Smooth muscle cell (in vitro differentiated cells): ENCODE data around the gene CACNA2D3. TPM values are rescaled to one million over a fixed set of nuclear protein-coding genes. Genes with fewer than 3 reads are reported as not detected.

ENCODE experiments used
- DNase-seq: peaks from one replicate; lab custom pipeline; 2025; ENCODE audit not compliant: unreplicated experiment; lab: John Stamatoyannopoulos, UW
- H2AFZ ChIP-seq: fragments of 200-600 bp; sonication (generic); 2 replicates; pipeline ENCODE4 v1.6.0; 2016; ENCODE audit warnings: antibody characterized with exemption, low read depth, mild to moderate bottlenecking
- H3F3A ChIP-seq: fragments of 200-600 bp; sonication (generic); 2 replicates; pipeline ENCODE4 v1.6.0; 2017; ENCODE audit warnings: antibody characterized with exemption, low read depth
- H3K27ac ChIP-seq: fragments of 200-600 bp; sonication (generic); 2 replicates; pipeline ENCODE4 v1.5.1; 2016; ENCODE audit warnings: low read depth, mild to moderate bottlenecking
- H3K27me3 ChIP-seq: fragments of 200-600 bp; sonication (generic); 2 replicates; pipeline ENCODE4 v1.6.1; 2016; ENCODE audit warnings: low read depth, mild to moderate bottlenecking
- H3K36me3 ChIP-seq: fragments of 200-600 bp; sonication (generic); 2 replicates; pipeline ENCODE4 v1.5.1; 2016; ENCODE audit warnings: low read depth
- H3K4me1 ChIP-seq: fragments of 200-600 bp; sonication (generic); 2 replicates; pipeline ENCODE4 v1.5.1; 2016; ENCODE audit warnings: low read depth
- H3K4me2 ChIP-seq: fragments of 200-600 bp; sonication (generic); 2 replicates; pipeline ENCODE4 v1.6.0; 2016; ENCODE audit warnings: mild to moderate bottlenecking
- H3K4me3 ChIP-seq: fragments of 200-600 bp; sonication (generic); 2 replicates; pipeline ENCODE4 v1.5.1; 2016; ENCODE audit warnings: mild to moderate bottlenecking
- H3K79me2 ChIP-seq: fragments of 200-600 bp; sonication (generic); 2 replicates; pipeline ENCODE4 v1.6.0; 2016; ENCODE audit warnings: low read depth, mild to moderate bottlenecking
- H3K9ac ChIP-seq: fragments of 200-600 bp; sonication (generic); 2 replicates; pipeline ENCODE4 v1.6.0; 2016; ENCODE audit warnings: low read depth
- H3K9me3 ChIP-seq: fragments of 200-600 bp; sonication (generic); replicated peaks from 2 replicates; pipeline ENCODE4 v1.5.1; 2016; ENCODE audit warnings: low read depth
- H4K20me1 ChIP-seq: fragments of 200-600 bp; sonication (generic); 2 replicates; pipeline ENCODE4 v1.6.0; 2016; ENCODE audit warnings: low read depth
- WGBS: methylation state at CpG from one replicate; pipeline ENCODE4 v1.1.7; 2016; ENCODE audit warnings: low lambda C conversion rate; 5-methylcytosine and 5-hydroxymethylcytosine counted together
- polyA plus RNA-seq: library from polyadenylated mRNA; unstranded; fragments of >200 nt; fragmentation: Nextera tagmentation; extraction: Ambion mirVana; gene quantifications from 2 replicates; pipeline ENCODE4 v1.2.1, GENCODE V29; 2016
- total RNA-seq: library from RNA; depleted of rRNA; stranded (reverse); fragments of >200 nt; gene quantifications from 2 replicates; pipeline ENCODE4 v1.2.3, GENCODE V29; 2014
- TF ChIP-seq, protein P1 (sequence below): fragments of 200-600 bp; sonication (generic); IDR thresholded peaks from 2 replicates; pipeline ENCODE4 v1.5.1; 2017; ENCODE audit warnings: borderline replicate concordance, mild to moderate bottlenecking, antibody characterized with exemption; ENCODE audit not compliant: insufficient read depth, poor library complexity, severe bottlenecking

Gene CACNA2D3
- total and polyA plus RNA-seq, 2 experiments from 2014 or later = 0.15 to 0.90 TPM

DNA sequence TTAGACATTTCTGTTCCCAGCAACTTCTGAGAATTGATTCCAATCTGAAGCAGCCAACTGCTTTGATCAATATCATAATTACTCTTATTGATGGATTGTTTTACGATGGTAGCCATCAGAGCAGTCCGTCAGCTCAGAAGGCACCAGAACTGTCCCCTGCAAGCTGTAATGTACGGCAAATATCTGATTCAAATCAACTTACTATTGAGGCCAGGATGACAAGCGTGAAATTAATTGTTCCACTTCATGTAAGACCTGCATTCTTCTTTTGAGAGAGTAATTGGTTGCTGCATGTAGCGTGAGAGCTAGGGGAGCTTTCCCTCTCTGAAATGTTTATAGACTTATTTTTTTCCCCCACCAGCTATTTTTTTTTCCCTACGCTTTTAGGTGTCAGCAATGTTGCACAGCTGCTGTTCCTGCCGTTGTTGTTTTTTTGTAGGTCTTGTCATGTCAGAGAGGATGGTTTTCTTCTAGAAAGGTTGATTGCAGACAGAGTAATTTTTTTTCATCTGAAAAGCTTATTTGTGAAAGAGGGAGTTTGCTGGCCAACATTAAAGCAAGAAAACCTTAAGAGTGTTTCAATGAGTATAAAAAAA is 134.9 kb downstream of the CACNA2D3 start:
- H4K20me1 ChIP-seq = no peaks in the 10 kb centered on the region
- peaks cover 24% of the 10 kb centered on the region for H3K27me3 ChIP-seq
- no peaks in the 10 kb centered on the region for H3K36me3 ChIP-seq
- H3K4me2 ChIP-seq = no peak overlapping the region
- no peaks in the 10 kb centered on the region for H3F3A ChIP-seq
- TF ChIP-seq, protein P1, sequence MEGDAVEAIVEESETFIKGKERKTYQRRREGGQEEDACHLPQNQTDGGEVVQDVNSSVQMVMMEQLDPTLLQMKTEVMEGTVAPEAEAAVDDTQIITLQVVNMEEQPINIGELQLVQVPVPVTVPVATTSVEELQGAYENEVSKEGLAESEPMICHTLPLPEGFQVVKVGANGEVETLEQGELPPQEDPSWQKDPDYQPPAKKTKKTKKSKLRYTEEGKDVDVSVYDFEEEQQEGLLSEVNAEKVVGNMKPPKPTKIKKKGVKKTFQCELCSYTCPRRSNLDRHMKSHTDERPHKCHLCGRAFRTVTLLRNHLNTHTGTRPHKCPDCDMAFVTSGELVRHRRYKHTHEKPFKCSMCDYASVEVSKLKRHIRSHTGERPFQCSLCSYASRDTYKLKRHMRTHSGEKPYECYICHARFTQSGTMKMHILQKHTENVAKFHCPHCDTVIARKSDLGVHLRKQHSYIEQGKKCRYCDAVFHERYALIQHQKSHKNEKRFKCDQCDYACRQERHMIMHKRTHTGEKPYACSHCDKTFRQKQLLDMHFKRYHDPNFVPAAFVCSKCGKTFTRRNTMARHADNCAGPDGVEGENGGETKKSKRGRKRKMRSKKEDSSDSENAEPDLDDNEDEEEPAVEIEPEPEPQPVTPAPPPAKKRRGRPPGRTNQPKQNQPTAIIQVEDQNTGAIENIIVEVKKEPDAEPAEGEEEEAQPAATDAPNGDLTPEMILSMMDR = no peak
- H3K79me2 ChIP-seq = no peaks in the 10 kb centered on the region
- H3K4me1 ChIP-seq = no peaks in the 10 kb centered on the region
- H3K27ac ChIP-seq = no peak overlapping the region
- no peak for DNase-seq
- no peak overlapping the region for H2AFZ ChIP-seq
- no peaks in the 10 kb centered on the region for H3K9me3 ChIP-seq
- no peak overlapping the region for H3K4me3 ChIP-seq
- WGBS = 89% methylated on average over 7 of the region's 7 CpGs
- no peak overlapping the region for H3K9ac ChIP-seq

DNA sequence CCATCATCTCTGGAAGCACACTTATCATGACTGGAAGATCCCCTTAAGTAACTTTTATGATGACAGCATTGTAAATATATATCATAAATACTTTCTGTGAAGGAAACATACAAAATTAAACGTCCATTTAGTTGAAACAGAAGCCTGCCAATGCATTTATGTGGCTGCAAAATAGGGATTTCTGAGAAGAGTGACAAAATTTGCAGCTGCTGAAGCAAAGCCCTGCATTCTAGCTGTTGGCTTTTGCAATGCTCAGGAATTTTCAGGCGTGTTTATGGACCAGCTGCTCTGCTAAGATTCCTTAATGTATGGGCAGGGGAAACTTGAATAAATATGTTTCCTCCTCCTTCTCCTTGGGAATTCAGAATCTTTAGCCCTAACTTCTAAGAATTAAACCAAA is 137.3 kb downstream of the CACNA2D3 start:
- TF ChIP-seq, protein P1 = no peak
- 56% methylated on average over 2 of the region's 2 CpGs for WGBS

DNA sequence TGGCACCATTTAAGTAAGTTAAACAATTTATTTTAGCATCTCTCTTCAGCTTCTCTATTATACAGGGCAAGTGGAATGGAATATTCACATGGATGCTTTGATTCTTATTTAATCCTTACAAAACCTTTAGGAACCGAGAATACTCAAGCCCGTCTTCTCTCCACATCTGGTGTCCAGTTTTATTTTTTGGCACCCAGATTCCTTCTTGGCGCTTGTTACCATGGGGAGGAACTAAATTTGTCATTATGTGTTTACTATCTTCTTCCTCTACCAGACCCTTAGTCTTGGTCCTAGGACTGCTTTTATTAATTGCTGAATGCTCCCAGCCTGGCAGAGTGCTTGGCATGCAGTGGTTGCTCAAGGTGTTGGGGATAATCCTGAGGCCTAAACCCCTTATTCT is 138.8 kb downstream of the CACNA2D3 start:
- H3F3A ChIP-seq = no peaks in the 10 kb centered on the region
- H3K79me2 ChIP-seq = no peaks in the 10 kb centered on the region
- H3K4me1 ChIP-seq = no peaks in the 10 kb centered on the region
- TF ChIP-seq, protein P1 = no peak
- DNase-seq = no peak
- no peak overlapping the region for H2AFZ ChIP-seq
- no peak overlapping the region for H3K4me3 ChIP-seq
- WGBS = 95% methylated on average over 3 of the region's 3 CpGs
- H4K20me1 ChIP-seq = no peaks in the 10 kb centered on the region
- H3K36me3 ChIP-seq = no peaks in the 10 kb centered on the region
- peaks cover 3% of the 10 kb centered on the region for H3K27me3 ChIP-seq
- H3K27ac ChIP-seq = no peak overlapping the region
- no peak overlapping the region for H3K4me2 ChIP-seq
- H3K9me3 ChIP-seq = no peaks in the 10 kb centered on the region
- H3K9ac ChIP-seq = no peak overlapping the region

More for the DNA sequence above, 137.3 kb downstream of the CACNA2D3 start:
- Histone ChIP-seq H3K36me3 (no peaks in the 10 kb centered on the region), H3K4me2 (no peak overlapping the region), H3K9ac (no peak overlapping the region), H3K9me3 (no peaks in the 10 kb centered on the region), H4K20me1 (no peaks in the 10 kb centered on the region), H3K4me1 (no peaks in the 10 kb centered on the region), H3F3A (no peaks in the 10 kb centered on the region), H3K79me2 (no peaks in the 10 kb centered on the region), H3K27ac (no peak overlapping the region), H3K4me3 (no peak overlapping the region), H3K27me3 (peaks cover 17% of the 10 kb centered on the region), H2AFZ (no peak overlapping the region)
- no peak for DNase-seq

DNA sequence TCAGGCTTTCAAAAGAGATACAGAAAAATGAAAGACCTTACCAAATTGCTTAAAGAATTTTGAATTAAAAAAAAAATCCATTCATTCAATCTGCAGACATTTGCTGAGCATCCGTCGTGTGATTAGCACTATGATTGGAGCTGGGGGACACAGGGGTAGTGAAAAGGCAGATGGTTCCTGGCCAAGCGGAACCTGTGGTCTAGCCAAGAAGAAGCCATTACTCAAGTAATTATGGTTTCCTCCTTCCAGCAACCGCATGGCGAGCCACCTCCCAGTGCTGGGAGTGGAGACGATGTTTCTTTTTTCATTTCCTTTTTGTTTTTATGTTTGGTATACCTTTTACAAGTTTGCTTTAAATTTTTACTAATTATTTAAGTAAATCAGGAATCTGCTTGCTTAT is 140.2 kb downstream of the CACNA2D3 start:
- Histone ChIP-seq H3K27me3 (no peaks in the 10 kb centered on the region), H3K27ac (no peak overlapping the region), H3K36me3 (no peaks in the 10 kb centered on the region), H3F3A (no peaks in the 10 kb centered on the region), H3K4me1 (no peaks in the 10 kb centered on the region), H2AFZ (no peak overlapping the region), H3K79me2 (no peaks in the 10 kb centered on the region), H3K9ac (no peak overlapping the region), H4K20me1 (no peaks in the 10 kb centered on the region), H3K4me3 (no peak overlapping the region), H3K4me2 (no peak overlapping the region), H3K9me3 (no peaks in the 10 kb centered on the region)
- 92% methylated on average over 6 of the region's 6 CpGs for WGBS
- TF ChIP-seq, protein P1 = no peak
- no peak for DNase-seq
